GM19238 (cell line): ENCODE data around the gene SNX24.
"Not testable (repeated sequence)": the region's sequence is repeated elsewhere in the genome, so short reads cannot be mapped to it uniquely, and the experiment has no call there.

Source experiments
- DNase-seq: peaks from one replicate; pipeline ENCODE4 v3.0.0; 2011; ENCODE audit warnings: low spot score; ENCODE audit not compliant: insufficient read length

Gene SNX24

GRCh38 chr5:122845229-122846050 lies at the start of gene SNX24:
Gene SNX24 (plus strand): TSS chr5:122845613. CDS start chr5:122845634, 21 bp downstream.
- DNase-seq = peak; percentile 74

- DNase-seq = no peak
These were observed 39.9 kb upstream of the SNX24 start for GRCh38 chr5:122805481-122805880.

GRCh38 chr5:122810405-122810804 lies 35.0 kb upstream of the SNX24 start:
- DNase-seq = no peak

- no peak for DNase-seq
These were observed 30.1 kb upstream of the SNX24 start for GRCh38 chr5:122815218-122815767.

GRCh38 chr5:122816756-122817155 lies 28.7 kb upstream of the SNX24 start:
- no peak for DNase-seq

GRCh38 chr5:122831984-122832383 lies 13.4 kb upstream of the SNX24 start:
- no peak for DNase-seq

GRCh38 chr5:122835681-122836080 lies 9.7 kb upstream of the SNX24 start:
- DNase-seq = no peak

GRCh38 chr5:122836947-122837346 lies 8.5 kb upstream of the SNX24 start:
- no peak for DNase-seq

GRCh38 chr5:122839731-122840130 lies 5.7 kb upstream of the SNX24 start:
- no peak for DNase-seq

- no peak for DNase-seq
These were observed 3.3 kb upstream of the SNX24 start for GRCh38 chr5:122842016-122842580.

GRCh38 chr5:122844136-122844909 lies 1.1 kb upstream of the SNX24 start:
- no peak for DNase-seq

- peak; percentile 24 for DNase-seq
These were observed 544 bp upstream of the SNX24 start for GRCh38 chr5:122844910-122845228.

- DNase-seq = no peak
These were observed 688 bp downstream of the SNX24 start for GRCh38 chr5:122846051-122846550.

- no peak for DNase-seq
These were observed 2.3 kb downstream of the SNX24 start for GRCh38 chr5:122847687-122848081.

- no peak for DNase-seq
These were observed 4.4 kb downstream of the SNX24 start for GRCh38 chr5:122849771-122850170.

GRCh38 chr5:122857538-122857937 lies 12.1 kb downstream of the SNX24 start:
- not testable (repeated sequence) for DNase-seq

- DNase-seq = no peak
These were observed 13.0 kb downstream of the SNX24 start for GRCh38 chr5:122858451-122858850.

- DNase-seq = no peak
These were observed 17.8 kb downstream of the SNX24 start for GRCh38 chr5:122863240-122863639.

GRCh38 chr5:122863721-122864120 lies 18.3 kb downstream of the SNX24 start:
- no peak for DNase-seq

GRCh38 chr5:122864400-122864799 lies 19.0 kb downstream of the SNX24 start:
- no peak for DNase-seq

- no peak for DNase-seq
These were observed 19.4 kb downstream of the SNX24 start for GRCh38 chr5:122864842-122865241.
